ENCODE results near the gene AFF4.

The AFF4 gene

GRCh38 chr5:132840896-132841295 lies 122.5 kb downstream of the AFF4 start:
- no peak overlapping the region for H3K4me3 ChIP-seq (ENCODE audit: low read length)
- H3K27me3 ChIP-seq (ENCODE audit: insufficient read depth, low read length): no peaks in the 10 kb centered on the region
- no peak overlapping the region for H3K27ac ChIP-seq (ENCODE audit: low read length)
- H3K9me3 ChIP-seq (ENCODE audit: insufficient read depth, low read depth, low read length): no peaks in the 10 kb centered on the region
- no peak overlapping the region for H3K9ac ChIP-seq (ENCODE audit: low read depth, low read length)
- no peaks in the 10 kb centered on the region for H3K4me1 ChIP-seq (ENCODE audit: insufficient read depth, low read length)
- H3K36me3 ChIP-seq (ENCODE audit: insufficient read depth, low read depth, low read length): no peaks in the 10 kb centered on the region

- Histone ChIP-seq H3K4me1 (ENCODE audit: insufficient read depth, low read length) (no peaks in the 10 kb centered on the region), H3K9ac (ENCODE audit: low read depth, low read length) (no peak overlapping the region), H3K27ac (ENCODE audit: low read length) (no peak overlapping the region)
Observed at GRCh38 chr5:132840313-132840712, 123.1 kb downstream of the AFF4 start.

DNA sequence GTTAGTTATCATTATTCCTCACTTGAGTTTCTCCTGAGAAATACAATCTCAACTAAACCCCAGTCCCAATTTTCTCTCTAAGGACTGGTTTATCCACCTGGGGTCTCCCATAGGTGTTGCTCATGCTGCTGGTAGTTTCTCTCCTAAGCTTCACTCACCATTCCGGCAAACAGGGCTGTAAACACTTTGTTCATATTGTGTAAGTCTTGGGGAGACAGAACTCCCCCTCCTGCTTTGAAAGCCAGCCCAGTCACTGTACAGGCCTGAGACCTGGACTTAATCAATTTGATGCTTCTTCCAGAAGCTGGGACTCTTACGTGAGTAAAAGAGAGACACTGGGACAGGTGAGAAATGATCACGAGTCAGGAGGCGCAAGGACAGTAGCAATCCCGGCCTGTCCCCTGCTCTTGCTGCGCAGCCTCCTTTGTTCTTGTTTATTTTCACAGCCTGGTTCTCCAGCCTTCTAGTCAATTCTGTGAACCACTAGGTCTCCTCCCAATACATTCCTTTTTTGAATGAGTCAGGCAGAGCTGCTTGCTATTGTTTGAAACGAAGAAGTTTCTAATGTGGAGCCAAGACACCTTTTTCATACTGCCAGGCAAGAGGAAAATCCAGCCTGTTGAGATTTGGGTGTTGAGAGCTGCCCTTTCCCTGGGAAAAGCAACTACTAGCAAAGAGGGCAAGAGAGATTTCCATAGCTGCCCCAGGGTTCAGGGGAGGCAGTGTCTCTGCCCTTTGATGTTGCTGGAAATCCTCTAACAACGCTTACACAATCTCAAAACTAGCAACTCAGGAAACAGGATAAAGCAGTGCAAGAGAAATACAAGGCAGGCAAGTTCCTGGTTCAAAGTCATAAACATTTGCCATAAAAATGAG lies 123.8 kb downstream of the AFF4 start:
- no peaks in the 10 kb centered on the region for H3K9me3 ChIP-seq (ENCODE audit: insufficient read depth, low read depth, low read length)
- H3K4me3 ChIP-seq (ENCODE audit: low read length): no peak overlapping the region
- no peak overlapping the region for H3K9ac ChIP-seq (ENCODE audit: low read depth, low read length)
- no peaks in the 10 kb centered on the region for H3K36me3 ChIP-seq (ENCODE audit: insufficient read depth, low read depth, low read length)
- H3K27ac ChIP-seq (ENCODE audit: low read length): no peak overlapping the region
- no peaks in the 10 kb centered on the region for H3K27me3 ChIP-seq (ENCODE audit: insufficient read depth, low read length)
- H3K4me1 ChIP-seq (ENCODE audit: insufficient read depth, low read length): no peaks in the 10 kb centered on the region

More at GRCh38 chr5:132840313-132840712, 123.1 kb downstream of the AFF4 start:
- H3K9me3 ChIP-seq (ENCODE audit: insufficient read depth, low read depth, low read length): no peaks in the 10 kb centered on the region
- no peak overlapping the region for H3K4me3 ChIP-seq (ENCODE audit: low read length)
- H3K27me3 ChIP-seq (ENCODE audit: insufficient read depth, low read length): no peaks in the 10 kb centered on the region
- no peaks in the 10 kb centered on the region for H3K36me3 ChIP-seq (ENCODE audit: insufficient read depth, low read depth, low read length)

- 0 out of 2 replicates have a peak, but pooled peaks cover 3% of the 10 kb centered on the region for H3K27me3 ChIP-seq (ENCODE audit: insufficient read depth, low read length)
- H3K4me1 ChIP-seq (ENCODE audit: insufficient read depth, low read length): no peaks in the 10 kb centered on the region
- no peak overlapping the region for H3K4me3 ChIP-seq (ENCODE audit: low read length)
- H3K27ac ChIP-seq (ENCODE audit: low read length): no peak overlapping the region
- no peaks in the 10 kb centered on the region for H3K36me3 ChIP-seq (ENCODE audit: insufficient read depth, low read depth, low read length)
- no peak overlapping the region for H3K9ac ChIP-seq (ENCODE audit: low read depth, low read length)
- H3K9me3 ChIP-seq (ENCODE audit: insufficient read depth, low read depth, low read length): no peaks in the 10 kb centered on the region
Observed at GRCh38 chr5:132838516-132839282, 124.7 kb downstream of the AFF4 start.

GRCh38 chr5:132837868-132838267 lies 125.6 kb downstream of the AFF4 start:
- no peaks in the 10 kb centered on the region for H3K9me3 ChIP-seq (ENCODE audit: insufficient read depth, low read depth, low read length)
- no peak overlapping the region for H3K27ac ChIP-seq (ENCODE audit: low read length)
- H3K4me3 ChIP-seq (ENCODE audit: low read length): no peak overlapping the region
- H3K4me1 ChIP-seq (ENCODE audit: insufficient read depth, low read length): no peaks in the 10 kb centered on the region
- H3K36me3 ChIP-seq (ENCODE audit: insufficient read depth, low read depth, low read length): no peaks in the 10 kb centered on the region
- no peak overlapping the region for H3K9ac ChIP-seq (ENCODE audit: low read depth, low read length)
- peaks cover 11% of the 10 kb centered on the region; the same call in 1 of the 2 replicates for H3K27me3 ChIP-seq (ENCODE audit: insufficient read depth, low read length)

DNA sequence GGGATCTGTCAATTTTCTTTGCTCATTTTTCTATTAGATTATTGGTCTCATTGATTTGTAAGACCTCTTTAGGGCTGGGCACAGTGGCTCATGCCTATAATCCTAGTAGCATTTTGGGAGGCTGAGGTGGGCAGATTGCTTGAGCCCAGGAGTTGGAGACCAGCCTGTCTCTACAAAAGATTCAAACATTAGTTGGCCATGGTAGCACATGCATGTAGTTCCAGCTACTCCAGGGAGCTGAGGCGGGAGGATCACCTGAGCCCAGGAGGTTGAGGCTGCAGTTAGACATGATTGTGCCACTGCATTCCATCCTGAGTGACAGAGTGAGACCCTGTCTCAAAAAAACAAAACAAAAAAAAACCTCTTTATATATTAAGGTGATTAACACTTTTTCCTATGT lies 126.6 kb downstream of the AFF4 start:
- no peaks in the 10 kb centered on the region for H3K9me3 ChIP-seq (ENCODE audit: insufficient read depth, low read depth, low read length)
- H3K27me3 ChIP-seq (ENCODE audit: insufficient read depth, low read length): peaks cover 21% of the 10 kb centered on the region
- no peaks in the 10 kb centered on the region for H3K36me3 ChIP-seq (ENCODE audit: insufficient read depth, low read depth, low read length)
- no peak overlapping the region for H3K27ac ChIP-seq (ENCODE audit: low read length)
- H3K9ac ChIP-seq (ENCODE audit: low read depth, low read length): no peak overlapping the region
- H3K4me1 ChIP-seq (ENCODE audit: insufficient read depth, low read length): no peaks in the 10 kb centered on the region
- no peak overlapping the region for H3K4me3 ChIP-seq (ENCODE audit: low read length)

- Histone ChIP-seq H3K4me1 (ENCODE audit: insufficient read depth, low read length) (no peaks in the 10 kb centered on the region), H3K36me3 (ENCODE audit: insufficient read depth, low read depth, low read length) (no peaks in the 10 kb centered on the region), H3K9me3 (ENCODE audit: insufficient read depth, low read depth, low read length) (no peaks in the 10 kb centered on the region)
Observed at GRCh38 chr5:132834057-132834456, 129.4 kb downstream of the AFF4 start.

DNA sequence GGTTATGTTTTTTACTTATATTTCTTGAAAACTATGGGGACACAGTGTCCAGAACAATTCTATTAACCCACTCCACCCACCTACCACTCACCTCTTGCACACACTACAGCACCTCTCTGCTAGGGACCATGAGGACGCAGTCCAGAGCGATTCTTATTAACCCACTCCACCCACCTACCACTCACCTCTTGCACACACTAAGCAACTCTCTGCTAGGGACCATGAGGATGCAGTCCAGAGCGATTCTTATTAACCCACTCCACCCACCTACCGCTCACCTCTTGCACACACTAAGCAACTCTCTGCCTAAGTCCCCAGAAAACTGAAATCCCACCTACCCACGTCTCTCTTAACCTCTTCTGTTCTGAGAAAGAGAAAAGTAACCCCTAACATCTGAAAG lies 130.8 kb downstream of the AFF4 start:
- Histone ChIP-seq H3K9ac (ENCODE audit: low read depth, low read length) (no peak overlapping the region), H3K9me3 (ENCODE audit: insufficient read depth, low read depth, low read length) (no peaks in the 10 kb centered on the region), H3K4me3 (ENCODE audit: low read length) (no peak overlapping the region), H3K36me3 (ENCODE audit: insufficient read depth, low read depth, low read length) (no peaks in the 10 kb centered on the region), H3K4me1 (ENCODE audit: insufficient read depth, low read length) (no peaks in the 10 kb centered on the region), H3K27ac (ENCODE audit: low read length) (no peak overlapping the region), H3K27me3 (ENCODE audit: insufficient read depth, low read length) (peaks cover 63% of the 10 kb centered on the region)

More at GRCh38 chr5:132834057-132834456, 129.4 kb downstream of the AFF4 start:
- no peak overlapping the region for H3K27ac ChIP-seq (ENCODE audit: low read length)
- H3K4me3 ChIP-seq (ENCODE audit: low read length): no peak overlapping the region
- peaks cover 49% of the 10 kb centered on the region for H3K27me3 ChIP-seq (ENCODE audit: insufficient read depth, low read length)
- H3K9ac ChIP-seq (ENCODE audit: low read depth, low read length): no peak overlapping the region

DNA sequence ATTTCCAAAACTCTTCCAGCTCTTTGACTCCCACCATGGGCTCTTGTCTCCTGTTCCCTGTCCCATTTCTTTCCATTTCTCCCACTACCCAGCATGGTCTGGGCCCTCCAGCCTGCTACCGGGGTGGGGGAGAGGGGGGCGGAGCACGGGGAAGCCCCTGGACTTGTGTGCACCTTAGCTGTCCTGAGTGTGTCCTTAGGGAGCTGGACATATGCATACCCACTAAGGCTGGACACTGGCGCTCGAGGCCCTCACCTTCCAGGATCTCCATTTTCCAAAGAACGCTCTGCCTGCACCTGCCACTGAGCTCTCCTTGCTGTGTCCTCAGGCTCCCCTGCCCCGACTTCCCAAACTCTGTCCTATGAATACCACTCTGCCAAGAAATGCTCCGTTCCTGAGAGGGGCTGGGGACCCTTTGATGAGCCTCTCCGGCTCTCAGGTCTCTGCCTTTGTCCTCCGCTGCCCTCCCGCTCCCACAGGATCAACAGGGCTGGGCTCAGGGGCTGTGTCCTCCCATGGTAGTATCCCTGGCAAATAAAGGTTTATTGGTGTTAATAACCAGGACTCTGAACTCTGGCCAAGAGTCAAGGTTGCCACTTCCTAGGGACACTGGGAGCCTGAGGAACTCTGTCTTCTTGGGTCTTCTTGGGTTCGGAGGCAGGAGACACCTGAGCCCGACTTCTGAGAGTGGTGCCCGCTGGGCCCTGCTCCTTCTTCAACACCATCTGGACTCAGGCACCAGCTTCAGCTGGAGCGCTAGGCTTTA lies 132.2 kb downstream of the AFF4 start:
- Histone ChIP-seq H3K4me3 (ENCODE audit: low read length) (peak overlapping the region; percentile 68), H3K27me3 (ENCODE audit: insufficient read depth, low read length) (peaks cover 76% of the 10 kb centered on the region), H3K36me3 (ENCODE audit: insufficient read depth, low read depth, low read length) (no peaks in the 10 kb centered on the region), H3K9me3 (ENCODE audit: insufficient read depth, low read depth, low read length) (no peaks in the 10 kb centered on the region), H3K4me1 (ENCODE audit: insufficient read depth, low read length) (peaks cover 2% of the 10 kb centered on the region), H3K9ac (ENCODE audit: low read depth, low read length) (no peak overlapping the region), H3K27ac (ENCODE audit: low read length) (no peak overlapping the region)

GRCh38 chr5:132830436-132831094 lies 132.9 kb downstream of the AFF4 start, which contains the start of gene SHROOM1:
SHROOM1 (minus strand) TSS chr5:132830647; CDS start chr5:132826140, 4,507 bp downstream.
- Histone ChIP-seq H3K4me1 (ENCODE audit: insufficient read depth, low read length) (peaks cover 3% of the 10 kb centered on the region), H3K36me3 (ENCODE audit: insufficient read depth, low read depth, low read length) (no peaks in the 10 kb centered on the region), H3K27ac (ENCODE audit: low read length) (no peak within 1 kb of the TSS), H3K9ac (ENCODE audit: low read depth, low read length) (no peak within 1 kb of the TSS), H3K27me3 (ENCODE audit: insufficient read depth, low read length) (peaks cover 84% of the 10 kb centered on the region), H3K4me3 (ENCODE audit: low read length) (peak within 1 kb of the TSS; percentile 68), H3K9me3 (ENCODE audit: insufficient read depth, low read depth, low read length) (no peaks in the 10 kb centered on the region)

Measured in iPS-20b (cell line).